ENCODE measurements around the gene TBC1D9. TPM values are rescaled to one million over a fixed set of nuclear protein-coding genes. Genes with fewer than 3 reads are reported as not detected.

TBC1D9 gene
- total RNA-seq, 1 experiment from 2014 or later: 9.5 TPM

DNA sequence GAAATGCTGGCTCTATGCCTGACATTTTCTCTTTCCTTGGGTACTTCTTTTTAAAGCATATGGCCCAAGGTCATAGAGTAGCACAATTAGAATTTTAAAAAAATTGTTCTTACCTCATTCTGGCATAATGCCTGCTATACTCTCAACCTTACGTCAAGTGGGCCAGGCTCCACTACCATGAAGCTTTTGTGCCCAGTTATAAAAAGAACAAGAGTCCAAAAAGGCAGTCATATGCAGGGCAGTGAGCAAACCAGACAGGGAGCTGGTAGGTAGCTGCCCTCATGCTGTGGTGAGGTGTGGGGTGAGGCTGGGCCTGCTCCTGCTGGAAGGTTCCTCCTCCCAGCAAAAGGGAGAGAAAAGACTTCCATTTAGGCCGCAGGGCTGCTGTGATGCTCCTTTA, 123.1 kb downstream of the TBC1D9 start:
- RAD21 ChIA-PET (ENCODE audit: low non-redundant PET in 1 of 2, low total read pairs in 2 of 2, uncharacterized antibody in 2 of 2, unreplicated experiment in 2 of 2): no interaction called here
- no peak overlapping the region for H2AFZ ChIP-seq (ENCODE audit: low read depth, low read length, poor library complexity, severe bottlenecking)
- CTCF ChIA-PET: interaction anchor here (1.5 kb wide), 1 partner anchor 273 kb away, joined by 4 read pairs; no protein-coding TSS in a partner anchor
- no peaks in the 10 kb centered on the region for H3K9me3 ChIP-seq (ENCODE audit: control insufficient read depth in 1 of 2, insufficient read depth in 1 of 2, low read depth in 1 of 2, low read length in 2 of 2)
- no peak for DNase-seq (ENCODE audit: low read depth, low spot score)
- no peak overlapping the region for H3K4me2 ChIP-seq (ENCODE audit: low read length)
- BruUV-seq (replicated peaks): no TSS peak
- no peak overlapping the region for H3K4me3 ChIP-seq (replicated peaks in 1 of 2; ENCODE audit: low read depth in 1 of 2, low read length in 2 of 2)
- H3K9me2 ChIP-seq (ENCODE audit: insufficient read depth): no peaks in the 10 kb centered on the region
- H3K4me1 ChIP-seq (ENCODE audit: control insufficient read depth in 1 of 2, insufficient read depth in 2 of 2, low read length in 2 of 2): peaks cover 14 to 19% of the 10 kb centered on the region in 2 experiments
- TF ChIP-seq SP1 (IDR thresholded peaks at IDR 0.05; ENCODE audit: low read depth) (no peak), ATF3 (IDR thresholded peaks at IDR 0.05) (no peak), TCF7L2 (IDR thresholded peaks at IDR 0.05; ENCODE audit: borderline replicate concordance, extremely low read depth, insufficient read depth, insufficient read length) (no peak), ZFX (IDR thresholded peaks at IDR 0.05) (no peak), ZBTB33 (IDR thresholded peaks at IDR 0.05; ENCODE audit: extremely low read depth, insufficient replicate concordance, low read length) (no peak), ELF1 (IDR thresholded peaks at IDR 0.05; ENCODE audit: borderline replicate concordance, low read depth) (no peak), JUND (IDR thresholded peaks at IDR 0.05) (no peak), REST (IDR thresholded peaks at IDR 0.05; ENCODE audit: low read depth) (no peak), EZH2phosphoT487 (IDR thresholded peaks at IDR 0.05; ENCODE audit: borderline replicate concordance) (no peak), RAD21 (IDR thresholded peaks at IDR 0.05; ENCODE audit: low read depth) (no peak), CBX3 (IDR thresholded peaks at IDR 0.05; ENCODE audit: low read depth) (no peak)
- TF ChIP-seq, protein P1, sequence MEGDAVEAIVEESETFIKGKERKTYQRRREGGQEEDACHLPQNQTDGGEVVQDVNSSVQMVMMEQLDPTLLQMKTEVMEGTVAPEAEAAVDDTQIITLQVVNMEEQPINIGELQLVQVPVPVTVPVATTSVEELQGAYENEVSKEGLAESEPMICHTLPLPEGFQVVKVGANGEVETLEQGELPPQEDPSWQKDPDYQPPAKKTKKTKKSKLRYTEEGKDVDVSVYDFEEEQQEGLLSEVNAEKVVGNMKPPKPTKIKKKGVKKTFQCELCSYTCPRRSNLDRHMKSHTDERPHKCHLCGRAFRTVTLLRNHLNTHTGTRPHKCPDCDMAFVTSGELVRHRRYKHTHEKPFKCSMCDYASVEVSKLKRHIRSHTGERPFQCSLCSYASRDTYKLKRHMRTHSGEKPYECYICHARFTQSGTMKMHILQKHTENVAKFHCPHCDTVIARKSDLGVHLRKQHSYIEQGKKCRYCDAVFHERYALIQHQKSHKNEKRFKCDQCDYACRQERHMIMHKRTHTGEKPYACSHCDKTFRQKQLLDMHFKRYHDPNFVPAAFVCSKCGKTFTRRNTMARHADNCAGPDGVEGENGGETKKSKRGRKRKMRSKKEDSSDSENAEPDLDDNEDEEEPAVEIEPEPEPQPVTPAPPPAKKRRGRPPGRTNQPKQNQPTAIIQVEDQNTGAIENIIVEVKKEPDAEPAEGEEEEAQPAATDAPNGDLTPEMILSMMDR (IDR thresholded peaks at IDR 0.05 in 2 of 3, conservative IDR thresholded peaks at IDR 0.05 in 1 of 3; ENCODE audit: borderline replicate concordance in 1 of 3, insufficient read depth in 1 of 3, low read depth in 2 of 3, low read length in 2 of 3): no peak
- no peak overlapping the region for H3K27ac ChIP-seq (ENCODE audit: low read depth, low read length)
- H4K20me1 ChIP-seq (ENCODE audit: insufficient read depth): no peaks in the 10 kb centered on the region
- POLR2A ChIA-PET: no interaction called here
- no peaks in the 10 kb centered on the region for H3K27me3 ChIP-seq (ENCODE audit: insufficient read depth, low read length)
- H3K36me3 ChIP-seq (ENCODE audit: control insufficient read depth in 1 of 2, insufficient read depth in 2 of 2, low read length in 2 of 2): no peaks in the 10 kb centered on the region
- intact Hi-C loops (cut with micrococcal nuclease): loop anchor here (10.0 kb wide), 1 partner anchor 618 kb away; no protein-coding TSS in a partner anchor
- H3K79me2 ChIP-seq (ENCODE audit: insufficient read depth, low read length): no peaks in the 10 kb centered on the region
- ATAC-seq: no peak
- H3K9ac ChIP-seq (ENCODE audit: low read length): no peak overlapping the region
